MM.1S (cell line): Measurements from ENCODE around the gene TP63.

Experiments
- DNase-seq: peaks from one replicate; pipeline ENCODE4 v3.0.0-alpha.2; 2015
- H2AFZ ChIP-seq: fragments of 300-600 bp; sonication (generic); 2 replicates; pipeline ENCODE4 v1.6.0; 2016; ENCODE audit warnings: antibody characterized with exemption, low read length
- H3F3A ChIP-seq: fragments of 300-600 bp; sonication (generic); 2 replicates; pipeline ENCODE4 v1.6.1; 2016; ENCODE audit warnings: mild to moderate bottlenecking, antibody characterized with exemption, low read length, moderate library complexity, mixed read lengths; ENCODE audit not compliant: insufficient read depth
- H3K27ac ChIP-seq: fragments of 300-600 bp; sonication (generic); 2 replicates; pipeline ENCODE4 v1.5.1; 2016; ENCODE audit warnings: mild to moderate bottlenecking, low read length
- H3K27me3 ChIP-seq: fragments of 300-600 bp; sonication (generic); replicated peaks from 2 replicates; pipeline ENCODE4 v1.6.0; 2016; ENCODE audit warnings: low read length; ENCODE audit not compliant: insufficient read depth
- H3K36me3 ChIP-seq: fragments of 300-600 bp; sonication (generic); replicated peaks from 2 replicates; pipeline ENCODE4 v1.6.1; 2016; ENCODE audit warnings: mild to moderate bottlenecking, low read length, mixed read lengths; ENCODE audit not compliant: insufficient read depth
- H3K4me1 ChIP-seq: fragments of 300-600 bp; sonication (generic); 2 replicates; pipeline ENCODE4 v1.6.1; 2016; ENCODE audit warnings: low read length, mixed read lengths
- H3K4me2 ChIP-seq: fragments of 300-600 bp; sonication (generic); 2 replicates; pipeline ENCODE4 v1.6.0; 2016; ENCODE audit warnings: low read depth, low read length
- H3K4me3 ChIP-seq: fragments of 300-600 bp; sonication (generic); 2 replicates; pipeline ENCODE4 v1.5.1; 2016; ENCODE audit warnings: low read length, mixed read lengths
- H3K79me2 ChIP-seq: fragments of 300-600 bp; sonication (generic); 2 replicates; pipeline ENCODE4 v1.6.1; 2016; ENCODE audit warnings: mixed run types, low read length, mixed read lengths
- H3K9ac ChIP-seq: fragments of 300-600 bp; sonication (generic); 2 replicates; pipeline ENCODE4 v1.6.1; 2016; ENCODE audit warnings: low read length, mixed read lengths
- H3K9me2 ChIP-seq: fragments of 300-600 bp; sonication (generic); replicated peaks from 2 replicates; pipeline ENCODE4 v1.6.1; 2016; ENCODE audit warnings: mild to moderate bottlenecking, low read length, mixed read lengths; ENCODE audit not compliant: insufficient read depth
- H3K9me3 ChIP-seq: fragments of 300-600 bp; sonication (generic); replicated peaks from 2 replicates; pipeline ENCODE4 v1.6.1; 2016; ENCODE audit warnings: mild to moderate bottlenecking, low read length, mixed read lengths; ENCODE audit not compliant: insufficient read depth
- H4K20me1 ChIP-seq: fragments of 300-600 bp; sonication (generic); 2 replicates; pipeline ENCODE4 v1.6.1; 2016; ENCODE audit warnings: mild to moderate bottlenecking, low read length, moderate library complexity, mixed read lengths; ENCODE audit not compliant: insufficient read depth
- EZH2 ChIP-seq: fragments of 300-600 bp; sonication (generic); optimal IDR thresholded peaks from 2 replicates; pipeline ENCODE3; 2017; ENCODE audit warnings: low read depth, mild to moderate bottlenecking, antibody characterized with exemption, low read length, mixed read lengths
- EZH2phosphoT487 ChIP-seq: fragments of 300-600 bp; sonication (generic); IDR thresholded peaks from 2 replicates; pipeline ENCODE4 v1.6.1; 2018; ENCODE audit warnings: antibody characterized with exemption, low read length
- TF ChIP-seq, protein P1 (sequence below): fragments of 300-600 bp; sonication (generic); IDR thresholded peaks from 2 replicates; pipeline ENCODE4 v1.5.1; 2016; ENCODE audit warnings: antibody characterized with exemption, low read length, mixed read lengths

TP63 gene

GRCh38 chr3:189728915-189729314, 97.7 kb downstream of the TP63 start:
- no peak for TF ChIP-seq EZH2phosphoT487
- TF ChIP-seq EZH2 = no peak
- Histone ChIP-seq H3F3A (no peaks in the 10 kb centered on the region), H3K9me3 (no peaks in the 10 kb centered on the region), H3K79me2 (no peaks in the 10 kb centered on the region), H3K27ac (no peak overlapping the region), H3K9ac (no peak overlapping the region), H3K4me3 (no peak overlapping the region), H2AFZ (no peak overlapping the region), H3K4me2 (no peak overlapping the region), H3K4me1 (no peaks in the 10 kb centered on the region), H3K27me3 (no peaks in the 10 kb centered on the region), H3K9me2 (no peaks in the 10 kb centered on the region), H3K36me3 (no peaks in the 10 kb centered on the region), H4K20me1 (no peaks in the 10 kb centered on the region)
- DNase-seq = no peak

DNA sequence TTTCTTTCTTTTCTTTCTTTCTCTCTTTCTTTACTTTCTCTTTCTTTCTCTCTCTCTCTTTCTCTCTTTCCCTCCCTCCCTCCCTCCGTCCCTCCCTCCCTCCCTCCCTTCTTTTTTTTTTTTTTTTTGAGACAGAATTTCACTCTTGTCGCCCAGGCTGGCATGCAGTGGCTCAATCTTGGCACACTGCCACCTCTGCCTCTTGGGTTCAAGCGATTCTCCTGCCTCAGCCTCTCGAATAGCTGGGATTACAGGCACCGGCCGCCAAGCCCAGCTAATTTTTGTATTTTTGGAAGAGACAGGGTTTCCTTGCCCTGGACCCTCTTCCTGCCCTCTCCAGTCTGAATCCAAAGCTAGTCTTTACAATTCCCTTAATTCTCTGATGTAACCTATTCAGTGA, 102.9 kb downstream of the TP63 start:
- Histone ChIP-seq H4K20me1 (no peaks in the 10 kb centered on the region), H3K27me3 (no peaks in the 10 kb centered on the region), H3K27ac (no peak overlapping the region), H3K36me3 (no peaks in the 10 kb centered on the region), H3K9ac (no peak overlapping the region), H3K4me1 (no peaks in the 10 kb centered on the region), H3K9me3 (no peaks in the 10 kb centered on the region), H3F3A (no peaks in the 10 kb centered on the region), H3K4me2 (no peak overlapping the region), H3K9me2 (no peaks in the 10 kb centered on the region), H3K4me3 (no peak overlapping the region), H3K79me2 (no peaks in the 10 kb centered on the region), H2AFZ (no peak overlapping the region)
- TF ChIP-seq, protein P1, sequence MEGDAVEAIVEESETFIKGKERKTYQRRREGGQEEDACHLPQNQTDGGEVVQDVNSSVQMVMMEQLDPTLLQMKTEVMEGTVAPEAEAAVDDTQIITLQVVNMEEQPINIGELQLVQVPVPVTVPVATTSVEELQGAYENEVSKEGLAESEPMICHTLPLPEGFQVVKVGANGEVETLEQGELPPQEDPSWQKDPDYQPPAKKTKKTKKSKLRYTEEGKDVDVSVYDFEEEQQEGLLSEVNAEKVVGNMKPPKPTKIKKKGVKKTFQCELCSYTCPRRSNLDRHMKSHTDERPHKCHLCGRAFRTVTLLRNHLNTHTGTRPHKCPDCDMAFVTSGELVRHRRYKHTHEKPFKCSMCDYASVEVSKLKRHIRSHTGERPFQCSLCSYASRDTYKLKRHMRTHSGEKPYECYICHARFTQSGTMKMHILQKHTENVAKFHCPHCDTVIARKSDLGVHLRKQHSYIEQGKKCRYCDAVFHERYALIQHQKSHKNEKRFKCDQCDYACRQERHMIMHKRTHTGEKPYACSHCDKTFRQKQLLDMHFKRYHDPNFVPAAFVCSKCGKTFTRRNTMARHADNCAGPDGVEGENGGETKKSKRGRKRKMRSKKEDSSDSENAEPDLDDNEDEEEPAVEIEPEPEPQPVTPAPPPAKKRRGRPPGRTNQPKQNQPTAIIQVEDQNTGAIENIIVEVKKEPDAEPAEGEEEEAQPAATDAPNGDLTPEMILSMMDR = no peak
- no peak for TF ChIP-seq EZH2
- no peak for TF ChIP-seq EZH2phosphoT487
- no peak for DNase-seq

DNA sequence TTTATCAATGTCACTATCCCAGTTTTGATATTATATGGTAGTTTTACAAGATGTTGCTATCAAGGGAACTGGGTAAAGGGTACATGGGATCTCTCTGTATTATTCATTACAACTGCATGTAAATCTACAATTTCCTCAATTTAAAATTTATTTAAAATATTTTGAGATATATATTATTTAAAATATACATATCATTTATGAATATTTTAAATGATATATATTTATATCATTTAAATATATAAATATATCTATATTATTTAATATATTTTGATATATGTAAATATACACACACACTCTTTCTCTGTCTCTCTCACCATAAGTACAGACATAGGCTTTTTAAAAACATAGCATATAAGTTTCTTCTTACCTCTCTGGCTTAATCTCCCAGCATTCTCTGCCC, 104.7 kb downstream of the TP63 start:
- Histone ChIP-seq H3K4me2 (no peak overlapping the region), H3K27ac (no peak overlapping the region), H3K27me3 (no peaks in the 10 kb centered on the region), H3K9ac (no peak overlapping the region), H3K4me1 (no peaks in the 10 kb centered on the region), H3K4me3 (no peak overlapping the region), H3K9me2 (no peaks in the 10 kb centered on the region), H3F3A (no peaks in the 10 kb centered on the region), H4K20me1 (no peaks in the 10 kb centered on the region), H3K9me3 (no peaks in the 10 kb centered on the region), H3K79me2 (no peaks in the 10 kb centered on the region), H3K36me3 (no peaks in the 10 kb centered on the region), H2AFZ (no peak overlapping the region)
- DNase-seq = no peak
- TF ChIP-seq EZH2 (no peak), EZH2phosphoT487 (no peak)
- TF ChIP-seq, protein P1 = no peak

GRCh38 chr3:189737071-189737470, 105.9 kb downstream of the TP63 start:
- Histone ChIP-seq H3K79me2 (no peaks in the 10 kb centered on the region), H3K4me3 (no peak overlapping the region), H3K9me3 (no peaks in the 10 kb centered on the region), H3K9me2 (no peaks in the 10 kb centered on the region), H3F3A (no peaks in the 10 kb centered on the region), H3K36me3 (no peaks in the 10 kb centered on the region), H2AFZ (no peak overlapping the region), H3K4me2 (no peak overlapping the region), H3K27me3 (no peaks in the 10 kb centered on the region), H3K4me1 (no peaks in the 10 kb centered on the region), H4K20me1 (no peaks in the 10 kb centered on the region), H3K27ac (no peak overlapping the region), H3K9ac (no peak overlapping the region)
- TF ChIP-seq EZH2phosphoT487 (no peak), EZH2 (no peak)
- TF ChIP-seq, protein P1 = no peak
- DNase-seq = no peak
